Smooth muscle cell of the pulmonary artery (primary cell): ENCODE measurements around the gene C1RL. TPM values are rescaled to one million over a fixed set of nuclear protein-coding genes. Genes with fewer than 3 reads are reported as not detected.

Experiments
- total RNA-seq: library from RNA; depleted of rRNA; stranded (reverse); fragments of >200 nt; gene quantifications from 2 replicates; pipeline ENCODE4 v1.2.3, GENCODE V29; 2014

C1RL gene, protein sequence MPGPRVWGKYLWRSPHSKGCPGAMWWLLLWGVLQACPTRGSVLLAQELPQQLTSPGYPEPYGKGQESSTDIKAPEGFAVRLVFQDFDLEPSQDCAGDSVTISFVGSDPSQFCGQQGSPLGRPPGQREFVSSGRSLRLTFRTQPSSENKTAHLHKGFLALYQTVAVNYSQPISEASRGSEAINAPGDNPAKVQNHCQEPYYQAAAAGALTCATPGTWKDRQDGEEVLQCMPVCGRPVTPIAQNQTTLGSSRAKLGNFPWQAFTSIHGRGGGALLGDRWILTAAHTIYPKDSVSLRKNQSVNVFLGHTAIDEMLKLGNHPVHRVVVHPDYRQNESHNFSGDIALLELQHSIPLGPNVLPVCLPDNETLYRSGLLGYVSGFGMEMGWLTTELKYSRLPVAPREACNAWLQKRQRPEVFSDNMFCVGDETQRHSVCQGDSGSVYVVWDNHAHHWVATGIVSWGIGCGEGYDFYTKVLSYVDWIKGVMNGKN
- total RNA-seq = 43.7 and 66.3 TPM in 2 replicates

GRCh38 chr12:7108796-7109571, at the start of gene C1RL:
C1RL (minus strand) TSS chr12:7109214; CDS start chr12:7109180, 34 bp downstream.

DNA sequence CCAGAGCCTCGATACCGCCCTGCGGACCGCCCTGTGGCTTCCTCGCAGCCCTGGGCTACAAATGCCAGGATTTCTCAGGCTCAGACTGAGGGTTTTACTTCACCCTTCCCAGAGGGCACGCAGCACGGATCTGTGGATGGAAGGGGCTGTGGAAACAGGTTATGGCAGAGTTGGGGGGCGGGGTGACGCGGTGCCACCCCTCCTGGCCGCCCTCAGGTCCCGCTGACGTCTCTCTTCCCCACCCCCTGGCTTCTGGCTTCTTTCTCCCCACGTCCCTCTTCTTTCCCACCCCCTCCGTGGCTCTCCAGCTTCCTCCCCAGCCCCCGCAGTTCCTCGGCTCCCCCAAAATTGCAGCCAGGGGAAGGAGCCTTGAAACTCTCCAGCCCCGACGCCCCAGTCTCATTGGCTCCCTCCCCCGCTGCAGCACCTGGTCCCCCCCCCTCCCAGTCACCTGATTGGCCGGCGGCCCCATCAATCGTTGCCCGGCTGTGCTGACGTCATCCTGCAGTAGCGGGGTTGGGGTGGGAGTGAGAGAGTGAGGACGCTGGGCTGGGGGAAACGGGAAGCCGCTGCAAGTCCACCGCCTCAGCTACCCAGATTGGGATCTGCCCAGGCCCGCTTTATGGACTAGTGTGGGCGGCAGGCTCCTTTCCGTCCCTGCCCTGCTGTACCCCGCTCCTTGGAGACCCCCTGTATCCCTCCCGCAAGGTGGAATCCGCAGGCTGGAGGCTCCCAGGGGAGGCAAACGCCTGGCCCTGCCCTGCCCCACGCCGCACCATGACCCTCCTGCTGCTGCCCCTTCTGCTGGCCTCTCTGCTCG, 21.1 kb upstream of the C1RL start, which contains the start of gene CLSTN3:
TSS of gene CLSTN3 (plus strand) at position 500 of the 820 bp plus-strand sequence. CDS start at position 778, 278 bp downstream.

DNA sequence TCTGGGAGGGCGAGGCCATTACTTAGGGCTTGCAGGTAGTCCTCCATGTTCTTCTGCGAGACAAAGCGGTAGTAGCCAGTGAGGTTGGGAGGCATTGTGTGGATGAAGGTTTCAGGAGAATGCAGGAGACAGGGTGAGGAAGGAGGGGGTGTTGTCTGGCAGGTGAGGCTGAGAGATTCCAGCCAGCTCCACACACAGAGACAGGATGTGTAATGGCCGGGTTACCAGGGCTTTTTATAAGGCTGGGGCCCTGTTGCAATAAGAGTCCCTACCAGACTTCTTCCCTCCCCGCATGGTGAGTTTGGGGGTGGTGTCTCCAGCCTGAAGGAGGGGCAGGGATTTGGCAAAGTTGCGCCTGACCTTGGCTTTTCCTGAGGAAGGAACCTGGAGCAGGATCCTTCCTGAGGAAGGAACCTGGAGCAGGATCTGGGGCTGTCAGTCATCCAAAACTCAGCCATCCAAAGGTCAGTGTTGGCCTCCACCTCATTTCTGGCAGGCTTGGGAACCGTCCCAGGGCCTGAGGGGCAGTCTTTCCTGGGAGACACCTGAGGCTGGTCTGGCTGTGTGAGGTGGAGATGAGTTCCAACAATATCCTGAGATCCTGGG, 19.8 kb upstream of the C1RL start, which contains the start of gene RBP5:
TSS of gene RBP5 (minus strand) at position 209 of the 606 bp plus-strand sequence. CDS start at position 95, 114 bp downstream.

DNA sequence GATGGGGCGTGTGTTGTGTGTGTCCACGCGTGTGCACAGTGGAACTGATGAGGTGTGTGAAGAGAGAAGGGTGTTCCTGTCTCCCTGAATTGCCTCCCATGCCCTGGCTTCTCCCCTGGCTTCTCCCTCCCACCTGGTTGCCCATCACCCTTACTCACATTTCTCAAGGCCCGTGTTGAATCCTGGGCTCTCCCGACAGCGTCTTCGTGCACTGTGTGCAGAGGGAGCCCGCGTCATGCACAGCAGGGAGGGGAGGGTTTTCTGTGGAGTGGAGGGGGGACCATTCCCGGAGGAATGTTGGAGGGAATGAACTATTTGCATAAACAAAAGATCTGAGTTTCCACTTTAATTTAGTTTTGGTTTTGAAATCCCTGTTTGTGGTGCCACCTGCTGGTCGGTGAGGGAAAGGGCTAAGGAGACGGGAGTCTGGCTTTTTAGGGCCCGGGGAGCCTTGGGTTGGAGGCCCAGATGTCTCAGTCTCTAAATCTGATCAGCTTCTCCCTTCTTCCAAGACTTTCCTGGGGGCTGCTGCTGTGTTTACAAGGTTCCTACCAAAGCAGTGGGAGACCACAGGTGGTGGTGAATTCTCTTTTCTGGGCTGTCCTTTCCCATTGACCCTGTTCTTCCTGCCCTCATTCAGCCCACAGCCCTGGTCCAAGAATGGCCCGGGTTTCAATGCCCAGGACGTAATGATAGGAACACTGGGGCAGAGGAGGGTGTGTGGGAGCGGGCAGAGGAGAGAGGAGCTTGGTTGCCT, 16.6 kb downstream of the C1RL start, which contains the start of gene C1R:
TSS of gene C1R (minus strand) at position 217 of the 757 bp plus-strand sequence. CDS start at position 160, 57 bp downstream.

DNA sequence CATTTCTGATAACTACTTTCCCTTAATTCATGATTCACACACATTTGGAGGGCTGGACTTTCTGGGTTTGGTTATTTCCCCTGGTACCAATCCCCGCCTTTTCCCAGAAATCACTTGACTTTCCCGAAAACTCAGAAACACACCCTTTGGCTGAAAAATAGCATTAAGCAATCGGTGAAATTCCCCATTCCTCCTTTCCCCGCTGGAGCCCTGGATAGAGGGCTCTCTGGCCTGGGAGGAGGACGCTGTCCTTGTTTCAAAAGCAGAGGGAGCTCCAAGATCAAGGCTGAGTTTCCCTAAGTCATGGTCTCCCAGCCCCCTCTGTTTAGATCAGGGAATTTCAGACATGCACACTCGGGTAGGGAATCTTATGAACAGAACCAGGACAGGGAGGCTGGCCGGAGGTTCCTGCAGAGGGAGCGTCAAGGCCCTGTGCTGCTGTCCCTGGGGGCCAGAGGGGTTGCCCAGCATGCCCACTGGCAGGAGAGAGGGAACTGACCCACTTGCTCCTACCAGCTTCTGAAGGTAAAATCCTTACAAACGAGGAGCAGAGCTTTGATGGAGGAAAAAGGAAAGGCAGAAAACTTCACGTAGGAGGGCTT, 48.6 kb downstream of the C1RL start, which contains the start of gene C1S:
TSS of gene C1S (plus strand) at position 366 of the 602 bp plus-strand sequence. CDS start 1,195 bp downstream, outside the sequence.

Other genes starting within 250 kb of the C1RL start
- gene TPI1, start 241.7 kb downstream of the C1RL start, total RNA-seq = 1,691 and 1,978 TPM in 2 replicates
- gene SPSB2, start 235.9 kb downstream of the C1RL start, total RNA-seq = 4.8 and 6.3 TPM in 2 replicates
- 12.4 and 13.3 TPM in 2 replicates for gene LRRC23, start 204.4 kb downstream of the C1RL start, total RNA-seq
- gene ENO2, start 194.6 kb downstream of the C1RL start, total RNA-seq = 153 and 183 TPM in 2 replicates
- gene ATN1, start 181.3 kb downstream of the C1RL start, total RNA-seq = 21.8 and 35.8 TPM in 2 replicates
- gene RNU7-1, start 165.4 kb downstream of the C1RL start, total RNA-seq = not detected in 2 replicates
- gene C12orf57, start 165.2 kb downstream of the C1RL start, total RNA-seq = 64.3 and 91.7 TPM in 2 replicates
- gene PTPN6, start 157.9 kb downstream of the C1RL start, total RNA-seq = 0.13 and 0.30 TPM in 2 replicates
- gene PHB2, start 138.6 kb downstream of the C1RL start, total RNA-seq = 90.6 and 91.1 TPM in 2 replicates
- gene EMG1, start 138.3 kb downstream of the C1RL start, total RNA-seq = 28.8 and 32.3 TPM in 2 replicates
- gene LPCAT3, start 90.7 kb downstream of the C1RL start, total RNA-seq = 11.3 and 12.6 TPM in 2 replicates
- 339 and 458 TPM in 2 replicates for gene C1S, start 48.5 kb downstream of the C1RL start, total RNA-seq
- 340 and 347 TPM in 2 replicates for gene C1R, start 16.8 kb downstream of the C1RL start, total RNA-seq
- not detected in 2 replicates for gene RBP5, start 19.7 kb upstream of the C1RL start, total RNA-seq
- gene CLSTN3, start 21.2 kb upstream of the C1RL start, total RNA-seq = 20.5 and 39.0 TPM in 2 replicates
- gene PEX5, start 80.5 kb upstream of the C1RL start, total RNA-seq = 30.8 and 37.3 TPM in 2 replicates
- gene ACSM4, start 194.9 kb upstream of the C1RL start, total RNA-seq = not detected in 2 replicates